Left ventricle myocardium inferior (tissue), 1 donor: ENCODE results near the gene MRPL51. TPM values are rescaled to one million over a fixed set of nuclear protein-coding genes. Genes with fewer than 3 reads are reported as not detected.

Experiments
- DNase-seq: peaks from one replicate; pipeline ENCODE4 v3.0.0-alpha.2; 2020
- H3K27ac ChIP-seq: fragments of 200-600 bp; replicated peaks from 2 replicates; pipeline ENCODE4 v1.8.0; 2021
- H3K27me3 ChIP-seq: fragments of 200-600 bp; 2 replicates; pipeline ENCODE4 v1.8.0; 2021; ENCODE audit warnings: low read depth
- H3K36me3 ChIP-seq: fragments of 200-600 bp; 2 replicates; pipeline ENCODE4 v1.8.0; 2021
- H3K4me1 ChIP-seq: fragments of 200-600 bp; 2 replicates; pipeline ENCODE4 v1.8.0; 2021
- H3K4me3 ChIP-seq: fragments of 200-600 bp; 2 replicates; pipeline ENCODE4 v1.8.0; 2021; ENCODE audit warnings: mild to moderate bottlenecking, moderate library complexity
- H3K9me3 ChIP-seq: fragments of 200-600 bp; replicated peaks from 2 replicates; pipeline ENCODE4 v1.8.0; 2021
- CTCF ChIP-seq: fragments of 200-600 bp; IDR thresholded peaks from 2 replicates; pipeline ENCODE4 v1.8.0; 2021; ENCODE audit warnings: antibody characterized with exemption, mild to moderate bottlenecking, borderline replicate concordance
- intact Hi-C: fragments of 100-400 bp; cut with micrococcal nuclease; formaldehyde crosslinking; loops from one replicate; pipeline ENCODE4 v1.11.0; 2022
- total RNA-seq: library from RNA; stranded (reverse); fragmentation: NEBNext Ultra II Directional; extraction: Animal tissue kit (Norgen Biotek cat#: 25700); gene quantifications from one replicate; pipeline ENCODE4 v1.2.1, GENCODE V29; 2021
- donor health status: DM: no; HTN: yes; CAD: no; lungs with severe emphysema.

MRPL51 gene
- total RNA-seq, 1 donor from 2014 or later = 235 TPM

GRCh38 chr12:6461401-6462233, 31.4 kb downstream of the MRPL51 start:
- no peaks in the 10 kb centered on the region for H3K9me3 ChIP-seq
- no peak overlapping the region for H3K4me3 ChIP-seq
- peaks cover 95% of the 10 kb centered on the region for H3K36me3 ChIP-seq
- intact Hi-C loops = no loop called here
- peak overlapping the region; percentile 65 for H3K27ac ChIP-seq
- H3K27me3 ChIP-seq = no peaks in the 10 kb centered on the region
- H3K4me1 ChIP-seq = peaks cover 25% of the 10 kb centered on the region
- no peak for DNase-seq
- no peak for TF ChIP-seq CTCF

- peaks cover 95% of the 10 kb centered on the region for H3K36me3 ChIP-seq
- peak overlapping the region; percentile 17 for H3K4me3 ChIP-seq
- no peak for TF ChIP-seq CTCF
- intact Hi-C loops = no loop called here
- H3K4me1 ChIP-seq = peaks cover 24% of the 10 kb centered on the region
- H3K9me3 ChIP-seq = no peaks in the 10 kb centered on the region
- DNase-seq = no peak
- H3K27ac ChIP-seq = peak overlapping the region; percentile 65
- H3K27me3 ChIP-seq = no peaks in the 10 kb centered on the region
Observed at GRCh38 chr12:6460751-6461371, 32.2 kb downstream of the MRPL51 start.

- no peak for TF ChIP-seq CTCF
- Histone ChIP-seq H3K27me3 (no peaks in the 10 kb centered on the region), H3K36me3 (peaks cover 98% of the 10 kb centered on the region), H3K9me3 (no peaks in the 10 kb centered on the region), H3K27ac (no peak overlapping the region), H3K4me1 (peaks cover 20% of the 10 kb centered on the region), H3K4me3 (no peak overlapping the region)
- intact Hi-C loops = no loop called here
- no peak for DNase-seq
Observed at GRCh38 chr12:6459004-6459337, 34.1 kb downstream of the MRPL51 start.

GRCh38 chr12:6458281-6459003, 34.6 kb downstream of the MRPL51 start:
- H3K9me3 ChIP-seq = no peaks in the 10 kb centered on the region
- H3K27ac ChIP-seq = no peak overlapping the region
- TF ChIP-seq CTCF = no peak
- H3K4me1 ChIP-seq = peaks cover 23% of the 10 kb centered on the region
- H3K27me3 ChIP-seq = no peaks in the 10 kb centered on the region
- H3K36me3 ChIP-seq = peaks cover 99% of the 10 kb centered on the region
- H3K4me3 ChIP-seq = no peak overlapping the region
- intact Hi-C loops = no loop called here
- DNase-seq = no peak

GRCh38 chr12:6457220-6457945, 35.7 kb downstream of the MRPL51 start:
- Histone ChIP-seq H3K4me1 (peaks cover 34% of the 10 kb centered on the region), H3K4me3 (no peak overlapping the region), H3K27ac (no peak overlapping the region), H3K27me3 (no peaks in the 10 kb centered on the region), H3K9me3 (no peaks in the 10 kb centered on the region), H3K36me3 (peaks cover 92% of the 10 kb centered on the region)
- TF ChIP-seq CTCF = no peak
- intact Hi-C loops = no loop called here
- DNase-seq = no peak
